Endothelial cell of umbilical vein (primary cell): ENCODE results near the gene STAU1.

ENCODE experiments used
- CTCF ChIP-seq, 2 donors: IDR thresholded peaks; 1 replicate in 1 of 2; 2 replicates in 1 of 2; pipeline ENCODE4 v1.5.1; 2011; ENCODE audit warnings: low read length in 2 of 2, mild to moderate bottlenecking in 2 of 2, moderate library complexity in 2 of 2, control low read depth in 1 of 2, inconsistent platforms in 1 of 2, low read depth in 1 of 2; ENCODE audit not compliant: insufficient read depth in 1 of 2; ENCODE audit errors: extremely low read depth in 1 of 2
- EZH2 ChIP-seq: IDR thresholded peaks from 2 replicates; pipeline ENCODE4 v1.6.1; 2012; ENCODE audit warnings: borderline replicate concordance, low read depth, mild to moderate bottlenecking, moderate library complexity, low read length, inconsistent platforms; ENCODE audit not compliant: severe bottlenecking
- JUN ChIP-seq: IDR thresholded peaks from 2 replicates; pipeline ENCODE4 v1.6.1; 2011; ENCODE audit warnings: borderline replicate concordance, low read depth; ENCODE audit not compliant: insufficient read length, insufficient read depth
- POLR2A ChIP-seq: IDR thresholded peaks from 2 replicates; pipeline ENCODE4 v1.6.1; 2012; ENCODE audit warnings: low read depth, mild to moderate bottlenecking, control low read depth, low read length

- TF ChIP-seq CTCF (IDR thresholded peaks at IDR 0.05; ENCODE audit: extremely low read depth in 1 of 2, insufficient read depth in 1 of 2, low read depth in 1 of 2, low read length in 2 of 2): no peak
- no peak for TF ChIP-seq EZH2
- no peak for TF ChIP-seq POLR2A
- TF ChIP-seq JUN: no peak
Measured at GRCh38 chr20:49098136-49098535, 90.0 kb downstream of the STAU1 start.
